ENCODE data around the gene S100PBP. TPM values are rescaled to one million over a fixed set of nuclear protein-coding genes. Genes with fewer than 3 reads are reported as not detected.

The S100PBP gene
- polyA plus RNA-seq, 2 of the 4 experiments (the other 2 are of a cell fraction), result 16.1 to 41.9 TPM

DNA sequence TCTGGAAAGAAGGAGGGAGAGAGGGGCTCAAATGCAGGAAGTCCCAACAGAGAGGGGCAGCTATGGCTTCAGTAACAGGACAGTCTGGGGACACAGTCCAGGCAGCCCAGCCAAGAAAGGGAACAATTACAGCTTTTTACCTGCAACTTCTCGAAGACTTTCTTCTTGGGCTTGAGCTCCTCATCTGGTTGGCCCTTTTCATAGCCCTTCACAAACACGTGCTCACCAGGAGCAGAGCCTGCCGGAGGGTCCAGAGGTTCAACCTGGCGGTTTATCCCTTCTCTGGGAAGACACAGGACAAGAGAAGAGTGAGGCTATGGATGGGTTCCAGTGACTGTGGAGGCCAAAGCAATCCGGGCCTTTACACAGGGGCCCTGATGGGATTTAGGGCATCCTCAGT lies 38.2 kb upstream of the S100PBP start:
- Histone ChIP-seq H3K4me2 (no peak overlapping the region), H3K27ac (no peak overlapping the region), H3K4me1 (peaks cover 21% of the 10 kb centered on the region), H3K4me3 (no peak overlapping the region), H3K9me3 (no peaks in the 10 kb centered on the region)
- 94% methylated on average over 5 of the region's 5 CpGs for WGBS (ENCODE audit: missing lambda C conversion rate)
- TF ChIP-seq HDAC2 (IDR thresholded peaks at IDR 0.05) (no peak), KDM5A (IDR thresholded peaks at IDR 0.05) (no peak), RCOR1 (IDR thresholded peaks at IDR 0.05; ENCODE audit: low read depth, low read length) (no peak), MYC (IDR thresholded peaks at IDR 0.05; ENCODE audit: borderline replicate concordance, low read length) (no peak), FOSL2 (IDR thresholded peaks at IDR 0.05) (no peak), FOSL2 (CRISPR knock-in tag; IDR thresholded peaks at IDR 0.05) (no peak), EHF (CRISPR knock-in tag; IDR thresholded peaks at IDR 0.05) (no peak), MAZ (IDR thresholded peaks at IDR 0.05; ENCODE audit: borderline replicate concordance, low read depth, low read length) (no peak), CEBPB (IDR thresholded peaks at IDR 0.05) (no peak), JUN (IDR thresholded peaks at IDR 0.05) (no peak)
- TF ChIP-seq, protein P1, sequence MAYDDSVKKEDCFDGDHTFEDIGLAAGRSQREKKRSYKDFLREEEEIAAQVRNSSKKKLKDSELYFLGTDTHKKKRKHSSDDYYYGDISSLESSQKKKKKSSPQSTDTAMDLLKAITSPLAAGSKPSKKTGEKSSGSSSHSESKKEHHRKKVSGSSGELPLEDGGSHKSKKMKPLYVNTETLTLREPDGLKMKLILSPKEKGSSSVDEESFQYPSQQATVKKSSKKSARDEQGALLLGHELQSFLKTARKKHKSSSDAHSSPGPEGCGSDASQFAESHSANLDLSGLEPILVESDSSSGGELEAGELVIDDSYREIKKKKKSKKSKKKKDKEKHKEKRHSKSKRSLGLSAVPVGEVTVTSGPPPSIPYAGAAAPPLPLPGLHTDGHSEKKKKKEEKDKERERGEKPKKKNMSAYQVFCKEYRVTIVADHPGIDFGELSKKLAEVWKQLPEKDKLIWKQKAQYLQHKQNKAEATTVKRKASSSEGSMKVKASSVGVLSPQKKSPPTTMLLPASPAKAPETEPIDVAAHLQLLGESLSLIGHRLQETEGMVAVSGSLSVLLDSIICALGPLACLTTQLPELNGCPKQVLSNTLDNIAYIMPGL (CRISPR knock-in tag; IDR thresholded peaks at IDR 0.05; ENCODE audit: borderline replicate concordance), result no peak
- TF ChIP-seq, protein P2, sequence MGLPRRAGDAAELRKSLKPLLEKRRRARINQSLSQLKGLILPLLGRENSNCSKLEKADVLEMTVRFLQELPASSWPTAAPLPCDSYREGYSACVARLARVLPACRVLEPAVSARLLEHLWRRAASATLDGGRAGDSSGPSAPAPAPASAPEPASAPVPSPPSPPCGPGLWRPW (IDR thresholded peaks at IDR 0.05), result no peak
- ChIA-PET CTCF (interaction anchor here (17.1 kb wide), 1 partner anchor 72 kb away, joined by 383 read pairs; the partner anchor contains the start of gene SYNC), POLR2A (interaction anchor here (0.7 kb wide), 1 partner anchor 38 kb away, joined by 3 read pairs; the partner anchor contains the start of genes S100PBP and YARS1)
- FAIRE-seq (no peak), DNase-seq (ENCODE audit: low read depth in 1 of 2, low spot score in 1 of 2) (no peak), ATAC-seq (no peak)

DNA sequence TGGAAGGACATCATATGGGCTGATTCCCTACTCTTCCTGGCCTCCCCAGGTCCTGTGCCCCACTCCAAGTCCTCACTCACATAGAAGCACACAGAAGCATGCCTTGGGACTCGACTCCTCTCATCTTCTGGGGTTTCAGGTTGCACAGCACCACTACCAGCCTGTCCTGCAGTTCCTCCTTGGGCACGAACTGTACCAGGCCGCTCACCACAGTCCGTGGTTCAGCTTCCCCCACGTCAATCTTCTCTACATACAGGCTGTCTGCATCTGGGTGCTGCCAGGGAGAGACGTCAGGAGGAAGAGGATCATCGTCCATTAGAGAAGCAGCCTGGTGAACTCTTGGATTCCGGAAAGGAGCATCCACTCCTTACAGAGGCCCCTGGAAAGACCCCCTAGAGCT lies 37.4 kb upstream of the S100PBP start:
- Histone ChIP-seq H3K4me1 (peaks cover 14% of the 10 kb centered on the region), H3K4me3 (no peak overlapping the region), H3K4me2 (no peak overlapping the region), H3K9me3 (no peaks in the 10 kb centered on the region), H3K27ac (peak overlapping the region in 1 of 2 experiments; percentile 33; a peak in 2 of 6 replicates)
- ATAC-seq (no peak), DNase-seq (ENCODE audit: low read depth in 1 of 2, low spot score in 1 of 2) (no peak), FAIRE-seq (no peak)
- TF ChIP-seq ZSCAN20 (CRISPR knock-in tag; IDR thresholded peaks at IDR 0.05), result no peak
- WGBS (ENCODE audit: missing lambda C conversion rate), result 85% methylated on average over 3 of the region's 8 CpGs
- ChIA-PET CTCF (interaction anchor here (0.6 to 17.1 kb wide), 2 partner anchors 73 to 398 kb away, joined by 3 to 383 read pairs; partner anchors contain the start of gene SYNC), POLR2A (no interaction called here)

DNA sequence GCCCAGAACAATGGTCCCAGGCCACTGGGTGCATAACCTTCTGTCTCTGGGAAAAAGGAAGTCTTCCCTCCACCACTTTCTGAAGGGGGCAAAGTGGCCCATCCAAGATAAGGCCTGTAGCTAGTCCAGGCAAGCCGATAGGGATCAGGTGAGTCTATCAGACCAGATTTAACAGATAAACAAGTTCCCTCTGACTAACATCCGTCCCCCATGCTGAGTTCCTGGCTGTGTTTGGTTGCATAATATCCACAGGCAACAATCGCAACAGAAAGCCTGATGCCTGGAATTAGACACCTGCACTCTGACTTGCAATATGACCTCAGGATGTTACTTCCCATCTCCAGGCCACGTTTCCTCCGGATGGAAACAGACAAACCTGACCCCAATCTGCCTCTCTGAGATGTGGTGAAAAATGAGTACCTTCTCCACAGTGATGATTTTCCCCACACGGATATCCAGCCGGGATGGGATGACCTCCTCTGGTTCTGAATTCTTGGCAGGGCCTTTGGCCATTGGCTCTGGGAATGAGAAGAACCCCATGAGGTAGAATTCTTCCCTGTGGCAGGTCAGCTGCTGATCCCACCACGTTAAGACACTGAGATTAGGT lies 36.7 kb upstream of the S100PBP start:
- ChIA-PET POLR2A (no interaction called here), CTCF (interaction anchor here (1.3 to 17.1 kb wide), 3 partner anchors 7 to 73 kb away, joined by 5 to 383 read pairs (median 32); partner anchors contain the start of gene SYNC)
- no peak overlapping the region for H3K4me3 ChIP-seq
- no peak overlapping the region for H3K4me2 ChIP-seq
- FAIRE-seq (no peak), ATAC-seq (no peak), DNase-seq (ENCODE audit: low read depth in 1 of 2, low spot score in 1 of 2) (no peak)
- H3K4me1 ChIP-seq, result peaks cover 6% of the 10 kb centered on the region
- H3K9me3 ChIP-seq, result no peaks in the 10 kb centered on the region
- TF ChIP-seq CEBPB (IDR thresholded peaks at IDR 0.05), result 0 out of 4 replicates have a peak, but pooled peaks of 1 of the 2 experiments have one; percentile 9
- no peak for TF ChIP-seq HOXB13 (CRISPR knock-in tag; IDR thresholded peaks at IDR 0.05; ENCODE audit: low read depth)
- TF ChIP-seq POLR2A (IDR thresholded peaks at IDR 0.05; ENCODE audit: low read length), result no peak
- TF ChIP-seq JUN (IDR thresholded peaks at IDR 0.05), result 0 out of 5 replicates have a peak, but pooled peaks of 1 of the 2 experiments have one; percentile 9
- peak overlapping the region in 1 of 2 experiments; percentile 60; a peak in 2 of 6 replicates for H3K27ac ChIP-seq
- WGBS (ENCODE audit: missing lambda C conversion rate), result 72% methylated on average over 8 of the region's 8 CpGs

DNA sequence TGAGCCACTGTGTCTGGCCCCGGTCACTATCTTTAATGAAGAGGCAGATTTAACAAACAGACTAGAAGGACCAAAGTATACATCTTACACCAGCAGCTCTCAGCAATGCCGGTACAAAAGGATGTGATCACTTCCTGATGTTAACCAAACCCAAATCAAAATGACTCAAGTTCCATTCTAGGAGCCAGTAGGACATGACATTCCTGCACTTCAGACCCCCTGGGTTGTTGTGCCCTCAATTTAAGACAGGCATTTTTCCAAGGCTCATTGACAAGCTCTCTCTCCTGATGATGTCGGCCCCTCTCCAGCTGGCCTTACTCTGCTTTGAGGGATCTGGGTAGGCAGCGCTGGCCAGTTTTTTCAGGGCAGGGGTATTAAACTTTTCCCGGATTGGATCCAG lies 35.4 kb upstream of the S100PBP start:
- ChIA-PET CTCF (interaction anchor here (0.6 to 17.1 kb wide), 5 partner anchors 8 to 466 kb away, joined by 3 to 383 read pairs (median 5); partner anchors contain the start of gene SYNC), POLR2A (no interaction called here)
- no peak overlapping the region for H3K4me3 ChIP-seq
- no peak overlapping the region for H3K4me2 ChIP-seq
- H3K9me3 ChIP-seq, result no peaks in the 10 kb centered on the region
- 90% methylated on average over 5 of the region's 5 CpGs for WGBS (ENCODE audit: missing lambda C conversion rate)
- no peak overlapping the region for H3K27ac ChIP-seq
- TF ChIP-seq ZNF302 (CRISPR knock-in tag; IDR thresholded peaks at IDR 0.05), result no peak
- TF ChIP-seq RFX5 (IDR thresholded peaks at IDR 0.05), result no peak
- TF ChIP-seq NR3C1 (IDR thresholded peaks at IDR 0.05), result no peak
- TF ChIP-seq CBX8 (IDR thresholded peaks at IDR 0.05), result no peak
- TF ChIP-seq, protein P3, sequence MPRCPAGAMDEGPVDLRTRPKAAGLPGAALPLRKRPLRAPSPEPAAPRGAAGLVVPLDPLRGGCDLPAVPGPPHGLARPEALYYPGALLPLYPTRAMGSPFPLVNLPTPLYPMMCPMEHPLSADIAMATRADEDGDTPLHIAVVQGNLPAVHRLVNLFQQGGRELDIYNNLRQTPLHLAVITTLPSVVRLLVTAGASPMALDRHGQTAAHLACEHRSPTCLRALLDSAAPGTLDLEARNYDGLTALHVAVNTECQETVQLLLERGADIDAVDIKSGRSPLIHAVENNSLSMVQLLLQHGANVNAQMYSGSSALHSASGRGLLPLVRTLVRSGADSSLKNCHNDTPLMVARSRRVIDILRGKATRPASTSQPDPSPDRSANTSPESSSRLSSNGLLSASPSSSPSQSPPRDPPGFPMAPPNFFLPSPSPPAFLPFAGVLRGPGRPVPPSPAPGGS (IDR thresholded peaks at IDR 0.05), result no peak
- TF ChIP-seq, protein P4, sequence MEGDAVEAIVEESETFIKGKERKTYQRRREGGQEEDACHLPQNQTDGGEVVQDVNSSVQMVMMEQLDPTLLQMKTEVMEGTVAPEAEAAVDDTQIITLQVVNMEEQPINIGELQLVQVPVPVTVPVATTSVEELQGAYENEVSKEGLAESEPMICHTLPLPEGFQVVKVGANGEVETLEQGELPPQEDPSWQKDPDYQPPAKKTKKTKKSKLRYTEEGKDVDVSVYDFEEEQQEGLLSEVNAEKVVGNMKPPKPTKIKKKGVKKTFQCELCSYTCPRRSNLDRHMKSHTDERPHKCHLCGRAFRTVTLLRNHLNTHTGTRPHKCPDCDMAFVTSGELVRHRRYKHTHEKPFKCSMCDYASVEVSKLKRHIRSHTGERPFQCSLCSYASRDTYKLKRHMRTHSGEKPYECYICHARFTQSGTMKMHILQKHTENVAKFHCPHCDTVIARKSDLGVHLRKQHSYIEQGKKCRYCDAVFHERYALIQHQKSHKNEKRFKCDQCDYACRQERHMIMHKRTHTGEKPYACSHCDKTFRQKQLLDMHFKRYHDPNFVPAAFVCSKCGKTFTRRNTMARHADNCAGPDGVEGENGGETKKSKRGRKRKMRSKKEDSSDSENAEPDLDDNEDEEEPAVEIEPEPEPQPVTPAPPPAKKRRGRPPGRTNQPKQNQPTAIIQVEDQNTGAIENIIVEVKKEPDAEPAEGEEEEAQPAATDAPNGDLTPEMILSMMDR (IDR thresholded peaks at IDR 0.05), result no peak
- no peak for TF ChIP-seq FOSB (CRISPR knock-in tag; IDR thresholded peaks at IDR 0.05)
- TF ChIP-seq, protein P5, sequence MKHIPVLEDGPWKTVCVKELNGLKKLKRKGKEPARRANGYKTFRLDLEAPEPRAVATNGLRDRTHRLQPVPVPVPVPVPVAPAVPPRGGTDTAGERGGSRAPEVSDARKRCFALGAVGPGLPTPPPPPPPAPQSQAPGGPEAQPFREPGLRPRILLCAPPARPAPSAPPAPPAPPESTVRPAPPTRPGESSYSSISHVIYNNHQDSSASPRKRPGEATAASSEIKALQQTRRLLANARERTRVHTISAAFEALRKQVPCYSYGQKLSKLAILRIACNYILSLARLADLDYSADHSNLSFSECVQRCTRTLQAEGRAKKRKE (CRISPR knock-in tag; IDR thresholded peaks at IDR 0.05; ENCODE audit: low read depth), result no peak
- no peak for FAIRE-seq
- no peak for DNase-seq (ENCODE audit: low read depth in 1 of 2, low spot score in 1 of 2)
- ATAC-seq, result no peak
- no peaks in the 10 kb centered on the region for H3K4me1 ChIP-seq

All from A549 (cell line).